Fibroblast of skin of scalp (primary cell): Measurements from ENCODE around the gene UTP4.
"Not testable (repeated sequence)": the region's sequence is repeated elsewhere in the genome, so short reads cannot be mapped to it uniquely, and the experiment has no call there.

Experiments
- DNase-seq: peaks from one replicate; pipeline ENCODE4 v3.0.0-alpha.2; 2013

The UTP4 gene

GRCh38 chr16:69111216-69111875, 21.1 kb upstream of the UTP4 start:
- DNase-seq: no peak

GRCh38 chr16:69111876-69112230, 20.6 kb upstream of the UTP4 start:
- no peak for DNase-seq

GRCh38 chr16:69112285-69113129, 19.9 kb upstream of the UTP4 start:
- DNase-seq: peak; percentile 42

- DNase-seq: no peak
Observed at GRCh38 chr16:69113216-69113615, 19.2 kb upstream of the UTP4 start.

- DNase-seq: no peak
Observed at GRCh38 chr16:69114346-69114975, 18.0 kb upstream of the UTP4 start.

- DNase-seq: no peak
Observed at GRCh38 chr16:69114976-69115355, 17.5 kb upstream of the UTP4 start.

GRCh38 chr16:69115361-69115760, 17.1 kb upstream of the UTP4 start:
- no peak for DNase-seq

GRCh38 chr16:69115837-69116236, 16.6 kb upstream of the UTP4 start:
- DNase-seq: no peak

GRCh38 chr16:69116256-69116875, 16.1 kb upstream of the UTP4 start:
- no peak for DNase-seq

GRCh38 chr16:69116906-69117305, 15.5 kb upstream of the UTP4 start:
- DNase-seq: no peak

- no peak for DNase-seq
Observed at GRCh38 chr16:69118468-69118867, 14.0 kb upstream of the UTP4 start.

GRCh38 chr16:69118994-69119393, 13.5 kb upstream of the UTP4 start:
- DNase-seq: no peak

- no peak for DNase-seq
Observed at GRCh38 chr16:69119536-69119935, 12.9 kb upstream of the UTP4 start.

- DNase-seq: no peak
Observed at GRCh38 chr16:69120096-69120664, 12.3 kb upstream of the UTP4 start.

GRCh38 chr16:69123910-69124309, 8.5 kb upstream of the UTP4 start:
- DNase-seq: peak; percentile 78

- DNase-seq: not testable (repeated sequence)
Observed at GRCh38 chr16:69124406-69124805, 8.0 kb upstream of the UTP4 start.

GRCh38 chr16:69124961-69125360, 7.5 kb upstream of the UTP4 start:
- DNase-seq: not testable (repeated sequence)

GRCh38 chr16:69126221-69126620, 6.2 kb upstream of the UTP4 start:
- no peak for DNase-seq

- not testable (repeated sequence) for DNase-seq
Observed at GRCh38 chr16:69126801-69127200, 5.6 kb upstream of the UTP4 start.

- no peak for DNase-seq
Observed at GRCh38 chr16:69127966-69128510, 4.4 kb upstream of the UTP4 start.

- no peak for DNase-seq
Observed at GRCh38 chr16:69130461-69130860, 2.0 kb upstream of the UTP4 start.

- peak; percentile 49 for DNase-seq
Observed at GRCh38 chr16:69131167-69131838, 1.1 kb upstream of the UTP4 start.
